Fibroblast of pulmonary artery (primary cell): ENCODE measurements around the gene VWCE.
A peak's percentile ranks its signal among the peaks of the same experiment; 100 is the strongest.

Experiments
- DNase-seq: peaks from one replicate; pipeline ENCODE4 v3.0.0-alpha.2; 2010; ENCODE audit warnings: low read depth
- H3K4me3 ChIP-seq: replicated peaks from 2 replicates; pipeline ENCODE4 v1.5.1; 2011; ENCODE audit warnings: low read depth, mild to moderate bottlenecking, control low read depth, low read length, moderate library complexity
- TF ChIP-seq, protein P1 (sequence below): IDR thresholded peaks from 2 replicates; pipeline ENCODE4 v1.5.1; 2011; ENCODE audit warnings: mild to moderate bottlenecking, control low read depth, low read length, inconsistent platforms; ENCODE audit errors: missing control alignments

VWCE gene

DNA sequence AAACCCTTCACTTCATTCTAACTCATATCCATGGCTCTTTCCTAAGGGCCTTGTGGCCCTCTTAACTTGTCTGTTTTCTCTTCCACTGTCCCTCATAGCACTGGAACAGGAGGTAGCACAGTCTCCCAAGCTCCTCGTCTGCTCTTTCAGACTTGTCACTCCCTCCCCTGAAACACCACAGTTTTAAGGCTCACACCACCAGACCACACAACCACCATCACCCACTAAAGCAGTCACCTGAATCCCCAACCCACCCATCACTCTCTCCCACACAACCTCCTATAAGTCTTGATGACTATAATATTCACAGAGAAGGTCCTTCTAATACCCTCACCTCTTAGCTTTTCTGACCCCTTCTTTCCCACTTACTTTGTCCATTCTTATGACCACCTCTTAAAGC, 11.1 kb upstream of the VWCE start:
- TF ChIP-seq, protein P1, sequence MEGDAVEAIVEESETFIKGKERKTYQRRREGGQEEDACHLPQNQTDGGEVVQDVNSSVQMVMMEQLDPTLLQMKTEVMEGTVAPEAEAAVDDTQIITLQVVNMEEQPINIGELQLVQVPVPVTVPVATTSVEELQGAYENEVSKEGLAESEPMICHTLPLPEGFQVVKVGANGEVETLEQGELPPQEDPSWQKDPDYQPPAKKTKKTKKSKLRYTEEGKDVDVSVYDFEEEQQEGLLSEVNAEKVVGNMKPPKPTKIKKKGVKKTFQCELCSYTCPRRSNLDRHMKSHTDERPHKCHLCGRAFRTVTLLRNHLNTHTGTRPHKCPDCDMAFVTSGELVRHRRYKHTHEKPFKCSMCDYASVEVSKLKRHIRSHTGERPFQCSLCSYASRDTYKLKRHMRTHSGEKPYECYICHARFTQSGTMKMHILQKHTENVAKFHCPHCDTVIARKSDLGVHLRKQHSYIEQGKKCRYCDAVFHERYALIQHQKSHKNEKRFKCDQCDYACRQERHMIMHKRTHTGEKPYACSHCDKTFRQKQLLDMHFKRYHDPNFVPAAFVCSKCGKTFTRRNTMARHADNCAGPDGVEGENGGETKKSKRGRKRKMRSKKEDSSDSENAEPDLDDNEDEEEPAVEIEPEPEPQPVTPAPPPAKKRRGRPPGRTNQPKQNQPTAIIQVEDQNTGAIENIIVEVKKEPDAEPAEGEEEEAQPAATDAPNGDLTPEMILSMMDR: no peak
- no peak for DNase-seq

DNA sequence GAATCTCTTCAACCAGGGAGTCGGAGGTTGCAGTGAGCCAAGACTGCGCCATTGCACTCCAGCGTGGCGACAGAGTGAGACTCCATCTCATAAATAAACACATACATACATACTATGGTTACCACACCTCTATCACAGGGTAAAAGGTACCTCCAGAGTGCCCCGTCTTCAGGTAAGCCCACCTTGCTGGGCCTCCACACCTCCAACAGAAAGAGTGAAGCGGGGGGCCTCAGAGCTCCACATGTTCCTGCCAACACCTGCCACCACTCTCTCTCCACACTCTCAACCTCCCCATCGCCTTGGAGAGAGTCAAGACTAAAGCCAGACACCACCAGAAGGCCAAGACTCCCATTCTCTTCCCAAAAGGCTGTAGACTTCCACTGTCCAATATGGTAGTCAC, 10.3 kb upstream of the VWCE start:
- TF ChIP-seq, protein P1: no peak
- DNase-seq: no peak

More for the DNA sequence above, 11.1 kb upstream of the VWCE start:
- H3K4me3 ChIP-seq: no peak overlapping the region

DNA sequence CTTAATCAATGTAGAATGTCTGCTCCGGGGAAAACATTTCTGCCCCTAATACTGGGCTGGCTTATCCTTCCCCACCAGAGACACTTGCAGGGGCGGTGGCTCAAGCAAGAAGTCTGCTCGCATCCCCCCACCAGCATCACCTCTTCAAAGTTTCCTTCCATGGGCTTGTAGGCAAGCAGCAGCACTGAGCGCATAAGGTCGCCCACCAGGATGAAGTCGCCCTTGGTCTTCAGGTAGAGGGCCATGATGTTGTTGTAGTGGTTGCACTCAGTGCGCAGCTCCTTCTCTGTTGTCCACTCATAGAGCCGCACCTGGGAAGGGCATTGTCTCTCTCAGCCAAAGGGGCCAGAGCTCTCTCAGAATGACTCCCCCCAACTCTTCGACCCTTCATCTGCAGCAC, 8.6 kb upstream of the VWCE start:
- no peak overlapping the region for H3K4me3 ChIP-seq
- no peak for DNase-seq
- TF ChIP-seq, protein P1: no peak

More for the DNA sequence above, 10.3 kb upstream of the VWCE start:
- no peak overlapping the region for H3K4me3 ChIP-seq

DNA sequence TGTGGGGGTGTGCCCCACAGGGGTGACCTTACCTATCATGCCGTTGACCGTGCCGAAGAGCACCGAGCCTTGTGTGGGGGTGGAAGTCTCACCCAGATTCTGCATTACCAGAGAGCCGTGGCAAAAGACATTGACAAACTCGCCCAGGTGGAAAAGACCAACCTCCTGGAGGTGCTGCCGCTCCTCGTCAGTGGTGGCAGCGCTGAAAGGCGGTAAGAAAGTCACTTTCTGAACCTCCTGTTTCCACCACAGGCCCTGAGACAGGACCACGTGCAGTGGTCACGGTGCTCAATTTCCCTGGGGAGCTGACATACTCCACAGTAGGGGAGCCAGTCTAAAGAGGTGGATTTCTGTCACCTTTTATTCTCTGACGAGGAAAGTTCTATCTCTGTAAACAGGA, 7.4 kb upstream of the VWCE start:
- TF ChIP-seq, protein P1: no peak
- no peak overlapping the region for H3K4me3 ChIP-seq
- DNase-seq: no peak

DNA sequence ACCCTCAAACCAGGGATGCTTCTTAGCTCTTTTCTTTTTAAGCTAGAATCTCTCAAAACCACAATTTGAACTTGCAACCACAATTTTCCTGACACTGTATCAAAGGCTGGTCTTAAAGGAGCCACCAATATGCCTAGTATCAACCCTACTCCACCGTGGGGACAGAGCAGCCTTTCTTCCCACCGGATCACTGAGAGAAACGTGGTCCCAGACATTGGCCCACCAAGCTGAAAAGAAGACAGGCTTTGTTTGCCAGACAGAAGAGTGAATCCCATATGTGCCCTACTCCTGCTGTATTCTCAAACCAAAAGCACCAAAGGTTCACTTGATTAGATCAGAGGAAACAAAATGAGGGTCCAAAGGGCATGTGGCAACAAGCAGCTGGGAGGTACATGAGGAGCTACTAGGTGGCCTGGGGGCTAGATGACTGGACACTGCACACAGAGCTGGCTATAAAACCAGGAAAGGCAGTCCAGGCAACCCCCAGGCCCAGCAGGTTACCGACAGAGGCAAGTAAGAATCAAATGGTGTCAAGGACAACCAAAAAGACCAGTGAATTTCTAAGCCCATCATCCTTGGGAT, 3.6 kb upstream of the VWCE start:
- TF ChIP-seq, protein P1: no peak
- no peak for DNase-seq
- H3K4me3 ChIP-seq: no peak overlapping the region

DNA sequence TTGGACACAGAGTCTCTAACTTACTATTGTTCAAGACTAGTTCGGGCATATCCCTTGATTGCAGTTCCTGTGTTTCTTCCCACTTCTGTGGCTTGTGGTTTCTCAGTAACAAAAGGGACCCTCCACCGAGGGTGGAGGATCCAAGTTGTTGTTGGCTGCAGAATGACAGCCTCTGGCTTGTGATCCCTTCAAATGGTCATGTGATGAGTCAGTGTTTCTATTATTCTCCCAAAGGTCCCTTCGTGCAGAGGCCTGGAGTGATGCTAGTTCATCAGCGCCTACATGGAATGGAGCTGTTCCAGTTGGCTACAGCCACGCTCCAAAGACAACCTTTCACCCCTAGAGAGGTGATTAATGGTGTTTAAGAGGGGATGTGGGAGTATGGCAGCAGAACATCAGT, 2.6 kb upstream of the VWCE start:
- H3K4me3 ChIP-seq: no peak overlapping the region
- TF ChIP-seq, protein P1: no peak
- DNase-seq: peak; percentile 99

DNA sequence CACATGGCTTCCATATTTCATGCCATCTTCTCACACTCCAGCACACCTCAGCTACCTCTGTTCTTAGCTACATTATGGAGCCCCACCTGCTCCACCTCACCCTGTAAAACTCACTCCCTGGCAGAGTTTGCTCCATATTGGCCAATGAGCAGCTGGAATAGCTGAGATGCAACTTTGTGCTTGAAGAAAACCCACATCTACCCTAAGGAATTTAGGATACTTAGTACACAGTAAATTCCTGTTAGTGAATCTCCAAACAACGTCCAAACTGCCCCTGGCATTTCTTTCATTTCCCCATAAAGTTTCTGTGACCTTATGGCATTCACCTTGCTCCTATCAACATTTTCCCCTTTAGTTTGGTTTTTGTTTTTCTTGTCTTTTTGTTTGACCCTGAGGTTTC, 2.2 kb upstream of the VWCE start:
- TF ChIP-seq, protein P1: no peak
- DNase-seq: no peak
- no peak overlapping the region for H3K4me3 ChIP-seq
